Measurements from ENCODE around the gene H19.

H19 gene

GRCh38 chr11:1982873-1983600 lies 14.6 kb downstream of the H19 start:
- DNase-seq, result no peak

GRCh38 chr11:1979607-1980006 lies 18.0 kb downstream of the H19 start:
- no peak for DNase-seq

- no peak for DNase-seq
Observed at GRCh38 chr11:1978720-1979473, 18.7 kb downstream of the H19 start.

- DNase-seq, result no peak
Observed at GRCh38 chr11:1975185-1975584, 22.5 kb downstream of the H19 start.

- DNase-seq, result no peak
Observed at GRCh38 chr11:1970956-1971355, 26.7 kb downstream of the H19 start.

- DNase-seq, result no peak
Observed at GRCh38 chr11:1969776-1970175, 27.9 kb downstream of the H19 start.

- no peak for DNase-seq
Observed at GRCh38 chr11:1969035-1969434, 28.6 kb downstream of the H19 start.

- DNase-seq, result no peak
Observed at GRCh38 chr11:1968454-1969002, 29.1 kb downstream of the H19 start.

GRCh38 chr11:1967641-1968225 lies 29.9 kb downstream of the H19 start:
- DNase-seq, result no peak

GRCh38 chr11:1966531-1966930 lies 31.1 kb downstream of the H19 start:
- DNase-seq, result no peak

- no peak for DNase-seq
Observed at GRCh38 chr11:1964955-1965354, 32.7 kb downstream of the H19 start.

GRCh38 chr11:1964348-1964747 lies 33.3 kb downstream of the H19 start:
- no peak for DNase-seq

GRCh38 chr11:1963864-1964263 lies 33.8 kb downstream of the H19 start:
- DNase-seq, result no peak

GRCh38 chr11:1959786-1960185 lies 37.9 kb downstream of the H19 start:
- no peak for DNase-seq

GRCh38 chr11:1958367-1958766 lies 39.3 kb downstream of the H19 start:
- no peak for DNase-seq

GRCh38 chr11:1953489-1954266 lies 44.0 kb downstream of the H19 start:
- no peak for DNase-seq

- no peak for DNase-seq
Observed at GRCh38 chr11:1952806-1953482, 44.7 kb downstream of the H19 start.

GRCh38 chr11:1949922-1950321 lies 47.7 kb downstream of the H19 start:
- DNase-seq, result no peak

- no peak for DNase-seq
Observed at GRCh38 chr11:1949302-1949701, 48.3 kb downstream of the H19 start.

GRCh38 chr11:1948389-1948788 lies 49.3 kb downstream of the H19 start:
- DNase-seq, result no peak

GRCh38 chr11:1947592-1948237 lies 49.9 kb downstream of the H19 start:
- no peak for DNase-seq

Data from hippocampal formation (tissue), 2 donors.